Hematopoietic multipotent progenitor cell (in vitro differentiated cells): ENCODE results near the gene FHL5. TPM values are rescaled to one million over a fixed set of nuclear protein-coding genes. Genes with fewer than 3 reads are reported as not detected.
"Not testable (repeated sequence)": the region's sequence is repeated elsewhere in the genome, so short reads cannot be mapped to it uniquely, and the experiment has no call there.

Source experiments
- DNase-seq, 3 donors: peaks; one replicate each; pipeline ENCODE4 v3.0.0-alpha.2; 2011 to 2015; ENCODE audit warnings: low read depth in 2 of 3, low spot score in 2 of 3
- total RNA-seq: library from RNA; depleted of rRNA; stranded (reverse); fragments of >200 nt; gene quantifications from one replicate; pipeline ENCODE4 v1.2.3, GENCODE V29; 2012

Gene FHL5
- total RNA-seq, 1 donor, result not detected

GRCh38 chr6:96608074-96608473 lies 45.1 kb downstream of the FHL5 start:
- DNase-seq, result no peak

- DNase-seq, result no peak
These were observed 47.1 kb downstream of the FHL5 start for GRCh38 chr6:96610019-96610418.

GRCh38 chr6:96611342-96611991 lies 48.5 kb downstream of the FHL5 start:
- DNase-seq, result no peak

GRCh38 chr6:96613291-96613999 lies 50.5 kb downstream of the FHL5 start:
- no peak for DNase-seq

- DNase-seq, result no peak
These were observed 57.9 kb downstream of the FHL5 start for GRCh38 chr6:96620851-96621250.

- no peak for DNase-seq
These were observed 59.1 kb downstream of the FHL5 start for GRCh38 chr6:96621983-96622382.

GRCh38 chr6:96624957-96625356 lies 62.0 kb downstream of the FHL5 start:
- DNase-seq, result peak in 1 of 3 donors; percentile 2

- peak in 2 of 3 donors; percentile 11 to 52 for DNase-seq
These were observed 63.9 kb downstream of the FHL5 start for GRCh38 chr6:96626759-96627364.

- DNase-seq, result no peak
These were observed 68.3 kb downstream of the FHL5 start for GRCh38 chr6:96631248-96631647.

- DNase-seq, result not testable (repeated sequence)
These were observed 75.1 kb downstream of the FHL5 start for GRCh38 chr6:96637979-96638378.

- DNase-seq, result no peak
These were observed 82.2 kb downstream of the FHL5 start for GRCh38 chr6:96645106-96645505.

GRCh38 chr6:96649926-96650325 lies 87.0 kb downstream of the FHL5 start:
- DNase-seq, result no peak

- DNase-seq, result no peak
These were observed 88.9 kb downstream of the FHL5 start for GRCh38 chr6:96651816-96652215.

- DNase-seq, result no peak
These were observed 89.6 kb downstream of the FHL5 start for GRCh38 chr6:96652552-96652951.

- no peak for DNase-seq
These were observed 90.3 kb downstream of the FHL5 start for GRCh38 chr6:96653181-96653580.

- DNase-seq, result no peak
These were observed 93.6 kb downstream of the FHL5 start for GRCh38 chr6:96656567-96656966.

GRCh38 chr6:96657344-96657743 lies 94.4 kb downstream of the FHL5 start:
- no peak for DNase-seq

GRCh38 chr6:96659084-96659845 lies 96.3 kb downstream of the FHL5 start:
- no peak for DNase-seq
